Stimulated activated CD8-positive, alpha-beta memory T cell treated with anti-CD3 and anti-CD28 coated beads, Interleukin-4, amount 100 ng/mL, for 24 hours (primary cell): Measurements from ENCODE around the gene VPS54.
"Not testable (repeated sequence)": the region's sequence is repeated elsewhere in the genome, so short reads cannot be mapped to it uniquely, and the experiment has no call there.

Experiments used
- DNase-seq: peaks from one replicate; pipeline ENCODE4 v3.0.0-alpha.2; 2020; ENCODE audit warnings: low read depth

Gene VPS54

DNA sequence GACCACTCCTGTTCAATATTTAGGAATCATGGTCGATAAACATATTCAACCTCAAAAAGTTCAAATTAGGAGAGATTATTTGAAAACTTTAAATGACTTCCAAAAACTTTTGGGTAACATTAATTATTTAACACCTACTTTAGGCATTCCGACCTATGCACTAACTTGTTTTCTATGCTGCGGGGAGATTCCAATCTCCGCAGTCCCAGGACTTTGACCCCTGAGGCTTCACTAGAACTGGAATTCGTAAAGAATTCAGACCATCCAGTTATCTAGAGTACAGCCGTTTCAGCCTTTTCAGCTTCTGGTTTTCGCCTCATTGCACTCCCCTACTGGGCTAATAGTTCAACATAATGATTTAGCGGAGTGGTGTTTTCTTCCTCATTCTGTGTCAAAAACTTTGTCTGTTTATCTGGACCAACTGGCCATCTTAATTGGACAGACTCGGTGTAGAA is 26.1 kb downstream of the VPS54 start:
- DNase-seq = not testable (repeated sequence)

DNA sequence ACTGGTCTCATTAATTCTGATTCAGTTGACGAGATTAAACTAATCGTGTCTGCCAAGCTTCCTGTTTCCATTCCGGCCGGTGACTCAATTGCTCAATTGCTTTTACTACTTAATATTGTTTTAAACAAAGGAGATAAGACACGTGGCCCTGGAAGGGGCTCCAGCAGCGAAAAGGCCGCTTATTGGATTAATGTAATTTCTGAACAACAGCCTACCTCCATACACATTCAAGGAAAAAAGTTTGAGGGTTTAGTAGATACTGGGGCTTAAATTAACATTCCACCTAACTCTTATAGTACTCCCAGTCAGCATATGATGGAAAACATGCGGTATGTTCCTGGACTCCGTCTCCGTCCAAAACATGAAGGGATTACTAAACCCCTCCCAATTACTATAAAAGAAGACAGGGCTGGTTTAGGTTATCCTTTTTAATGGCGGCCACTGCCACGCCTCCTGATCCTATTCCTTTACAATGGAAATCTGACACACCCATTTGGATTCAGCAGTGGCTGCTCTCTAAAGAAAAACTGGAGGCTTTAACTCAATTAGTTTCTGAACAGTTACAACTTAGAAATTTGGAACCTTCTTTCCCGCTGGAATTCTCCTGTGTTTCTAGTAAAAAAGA is 27.1 kb downstream of the VPS54 start:
- DNase-seq = no peak

DNA sequence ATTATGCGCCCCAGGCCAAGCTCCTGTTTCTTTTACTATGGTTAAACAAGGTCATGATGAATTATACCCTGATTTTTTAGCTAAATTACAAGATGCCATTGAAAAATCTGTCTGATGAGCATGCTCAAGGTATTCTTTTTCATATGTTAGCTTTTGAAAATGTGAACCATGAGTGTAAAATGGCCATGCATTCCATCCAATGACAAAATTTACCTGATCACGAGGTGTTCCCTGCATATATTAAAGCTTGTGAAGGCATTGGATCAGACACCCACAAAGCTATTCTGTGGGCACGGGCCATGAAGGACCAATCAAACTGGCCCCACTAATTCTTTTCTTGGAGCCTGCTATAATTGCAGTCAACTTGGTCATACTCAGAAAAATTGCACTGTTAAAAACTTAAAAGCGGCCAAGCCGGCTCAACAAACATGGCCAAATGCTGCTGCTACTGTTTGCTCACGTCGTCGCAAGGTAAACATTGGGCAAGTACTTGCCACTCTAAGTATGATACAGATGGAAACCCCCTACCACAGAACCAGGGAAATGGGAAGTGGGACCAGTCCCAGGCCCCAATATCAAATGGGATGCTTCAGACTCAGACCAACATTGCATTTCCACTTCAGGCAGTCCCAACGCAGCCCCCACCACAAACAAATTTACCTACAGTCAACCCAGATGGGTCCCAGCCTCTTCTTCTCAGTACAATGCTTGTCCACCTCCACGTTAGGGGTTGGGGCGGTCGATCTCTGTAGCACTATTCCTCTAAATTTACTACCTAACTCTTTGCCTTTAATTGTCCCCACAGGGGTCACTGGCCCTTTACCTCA is 27.8 kb downstream of the VPS54 start:
- DNase-seq = not testable (repeated sequence)

DNA sequence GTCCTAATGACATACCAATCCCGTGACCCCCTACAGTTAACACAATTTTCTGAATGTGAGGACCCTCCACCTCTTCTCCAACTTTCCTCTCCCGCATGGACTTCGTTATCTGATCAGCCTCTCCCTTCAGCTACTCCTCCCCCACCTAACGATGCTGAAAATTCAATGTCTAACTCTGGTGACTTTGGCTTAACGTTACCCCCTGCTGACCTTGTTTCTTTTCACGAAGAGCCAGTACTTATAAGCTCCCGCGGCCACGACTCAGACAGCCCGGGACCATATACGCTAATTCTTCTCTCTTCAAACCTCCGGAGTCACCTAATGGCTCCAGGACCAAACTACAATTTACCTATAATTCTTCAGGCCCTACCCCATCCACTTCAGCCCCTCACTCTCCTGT is 29.2 kb downstream of the VPS54 start:
- DNase-seq = no peak

DNA sequence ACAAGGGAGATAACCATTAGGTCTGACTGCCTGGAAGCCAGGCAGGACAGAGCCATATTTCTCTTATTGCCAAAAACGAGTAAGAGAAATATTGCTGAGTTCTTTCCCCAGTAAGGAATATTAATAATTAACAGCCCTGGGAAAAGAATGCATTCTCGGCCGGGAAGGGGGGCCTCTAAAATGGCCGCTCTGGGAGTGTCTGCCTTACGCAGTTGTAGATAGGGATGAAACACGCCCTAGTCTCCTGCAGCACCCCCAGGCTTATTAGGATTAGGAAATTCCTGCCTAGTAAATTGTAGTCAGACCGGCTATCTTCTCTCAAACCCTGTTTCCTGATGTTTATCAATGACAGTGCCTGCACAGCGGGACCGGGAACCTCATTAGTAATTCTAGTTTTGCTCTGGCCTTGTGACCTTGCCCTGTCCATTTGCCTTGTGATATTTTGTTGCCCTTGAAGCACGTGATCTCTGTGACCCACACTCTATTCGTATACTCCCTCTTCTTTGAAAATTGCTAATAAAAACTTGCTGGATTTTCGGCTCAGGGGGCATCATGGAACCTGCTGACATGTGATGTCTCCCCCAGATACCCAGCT is 30.3 kb downstream of the VPS54 start:
- not testable (repeated sequence) for DNase-seq

DNA sequence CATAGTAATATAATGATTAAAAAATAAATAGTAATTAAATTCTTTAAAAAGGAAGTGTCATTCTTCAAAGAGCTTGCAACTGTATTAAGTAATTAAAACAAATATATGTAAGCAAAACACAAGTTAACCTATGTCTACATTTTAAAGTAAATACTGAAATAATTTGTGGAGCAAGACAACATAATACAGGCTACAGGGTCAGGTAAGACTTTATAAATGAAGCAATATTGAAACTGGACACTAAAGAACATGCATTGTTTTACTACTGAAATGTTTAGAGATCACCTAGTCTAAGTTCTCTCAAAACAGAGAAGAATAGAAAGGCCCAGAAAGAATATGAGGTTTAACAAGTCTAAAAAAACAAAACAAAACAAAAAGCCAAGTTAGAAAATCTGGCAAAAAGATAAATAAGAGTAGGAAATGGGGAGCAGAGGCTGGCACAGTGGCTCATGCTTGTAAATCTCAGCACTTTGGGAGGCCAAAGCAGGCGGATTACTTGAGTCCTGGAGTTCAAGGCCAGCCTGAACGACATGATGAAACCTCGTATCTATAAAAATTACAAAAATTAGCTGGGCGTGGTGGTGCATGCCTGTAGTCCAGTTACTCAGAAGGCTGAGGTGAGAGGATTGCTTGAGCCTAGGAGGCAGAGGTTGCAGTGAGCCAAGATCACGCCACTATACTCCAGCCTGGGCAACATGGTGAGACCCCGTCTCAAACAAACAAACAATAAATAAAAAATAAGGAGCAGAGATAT is 34.4 kb downstream of the VPS54 start:
- no peak for DNase-seq

DNA sequence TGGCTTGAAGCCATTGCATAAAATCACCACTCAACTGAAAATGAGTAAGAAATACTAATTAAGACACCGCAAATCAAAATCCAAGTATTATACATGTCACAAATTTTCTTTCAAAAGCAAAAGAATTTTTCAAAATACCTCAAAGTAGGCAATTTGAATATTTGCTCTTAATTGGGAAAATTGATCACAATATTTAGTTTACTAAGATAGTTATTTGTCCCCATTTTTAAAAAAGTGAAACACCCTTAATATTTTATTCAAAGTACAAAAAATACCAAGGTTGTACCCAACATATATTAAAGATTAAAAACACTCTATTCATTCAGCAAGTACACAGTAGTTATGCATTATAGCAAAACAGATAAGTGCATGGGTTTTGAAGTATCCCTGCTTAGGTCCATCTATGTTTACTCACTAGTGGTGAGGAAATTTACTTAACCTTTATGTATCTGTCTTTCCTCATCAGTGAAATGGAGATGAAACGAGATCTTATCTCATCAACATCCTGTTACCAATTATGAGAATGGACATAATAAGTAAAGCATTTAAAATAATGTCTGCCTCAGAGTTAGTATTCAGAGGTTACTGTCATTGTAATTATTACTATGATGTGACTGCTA is 35.1 kb downstream of the VPS54 start:
- no peak for DNase-seq

DNA sequence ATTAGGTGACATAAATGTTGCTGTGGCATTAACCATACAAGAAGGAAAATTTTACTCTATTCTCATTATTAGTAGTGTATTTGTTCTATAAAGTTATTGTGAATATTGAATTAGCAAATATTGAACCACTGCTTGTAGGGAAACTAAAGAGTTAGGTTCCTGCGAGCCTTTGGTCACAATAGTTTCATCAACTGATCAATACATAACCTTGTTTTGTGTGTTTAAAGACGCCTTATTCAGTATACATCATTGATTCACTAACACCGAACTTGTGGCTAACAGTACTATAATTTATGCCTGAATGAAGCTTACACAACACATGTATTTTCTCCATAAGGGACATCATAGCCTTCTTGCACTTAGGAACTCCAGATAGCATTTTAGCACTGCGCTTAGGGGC is 36.9 kb downstream of the VPS54 start:
- DNase-seq = no peak

DNA sequence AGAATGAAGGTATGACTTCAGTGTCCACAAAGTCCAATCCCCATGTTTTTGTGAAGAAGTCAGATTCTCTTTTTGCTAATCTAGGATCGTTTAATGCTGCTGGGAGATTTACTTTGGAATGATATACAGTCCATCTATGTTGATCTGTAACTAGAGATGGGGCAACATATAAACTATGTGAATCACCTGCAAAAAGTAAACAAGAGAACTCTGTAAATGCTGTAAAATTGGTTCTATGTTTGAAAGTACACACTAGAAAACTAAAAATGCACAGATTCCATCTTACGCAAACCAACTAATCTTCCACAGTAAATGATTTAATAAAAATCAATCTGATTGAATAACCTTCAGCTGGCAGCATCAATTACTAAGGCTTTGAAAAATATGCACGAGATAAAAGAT is 37.5 kb downstream of the VPS54 start:
- no peak for DNase-seq

DNA sequence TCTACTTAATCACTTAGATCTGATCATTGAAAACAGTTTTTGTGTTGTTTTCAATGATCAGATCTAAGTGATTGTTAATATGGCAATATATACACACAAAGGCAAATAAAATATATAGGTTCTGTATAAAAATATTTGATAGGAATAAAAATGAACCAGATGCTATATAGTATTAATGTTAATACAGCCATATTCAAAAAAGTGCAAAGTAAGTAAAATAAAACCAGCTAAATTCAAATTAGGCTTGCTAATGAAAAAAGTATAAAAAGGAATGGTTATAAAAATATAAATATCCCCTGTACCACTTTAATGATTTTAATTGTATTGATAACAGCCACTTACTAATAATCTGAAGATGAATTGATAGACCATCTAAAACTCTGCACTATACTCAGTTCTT is 38.4 kb downstream of the VPS54 start:
- no peak for DNase-seq

DNA sequence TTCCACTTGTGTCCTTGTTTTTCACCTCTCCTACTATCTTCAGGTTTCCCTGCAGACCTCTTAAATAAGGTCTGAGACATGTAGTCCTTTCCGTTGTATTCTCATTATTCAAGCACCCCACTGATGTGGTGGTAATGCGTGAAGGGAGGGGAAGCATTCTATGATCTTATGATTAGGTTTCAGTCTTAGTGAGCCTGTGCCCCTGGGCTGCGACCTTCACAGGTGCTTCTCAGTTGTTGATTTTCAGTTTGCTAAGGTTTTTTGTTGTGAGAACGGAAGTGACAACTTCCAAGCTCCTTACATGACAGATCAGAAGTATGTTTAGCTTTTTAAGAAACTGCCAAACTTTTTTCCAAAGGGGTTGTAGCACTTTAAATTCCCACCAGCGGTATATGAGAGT is 41.3 kb downstream of the VPS54 start:
- no peak for DNase-seq

DNA sequence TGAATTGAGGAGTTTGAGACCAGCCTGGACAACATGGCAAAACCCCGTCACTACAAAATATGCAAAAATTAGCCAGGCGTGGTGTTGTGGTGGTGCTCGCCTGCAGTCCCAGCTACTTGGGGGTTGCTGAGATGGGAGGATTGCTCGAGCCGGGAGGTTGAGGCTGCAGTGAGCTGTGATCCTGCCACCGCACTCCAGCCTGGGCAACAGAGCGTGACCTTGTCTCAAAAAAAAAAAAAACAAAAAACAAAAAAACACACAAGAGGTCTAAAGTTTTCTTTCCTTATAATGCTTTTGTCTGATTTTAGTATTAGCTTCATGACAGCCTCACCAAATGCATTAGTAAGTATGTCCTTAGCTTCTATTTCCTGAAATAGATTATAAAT is 43.1 kb downstream of the VPS54 start:
- DNase-seq = no peak

DNA sequence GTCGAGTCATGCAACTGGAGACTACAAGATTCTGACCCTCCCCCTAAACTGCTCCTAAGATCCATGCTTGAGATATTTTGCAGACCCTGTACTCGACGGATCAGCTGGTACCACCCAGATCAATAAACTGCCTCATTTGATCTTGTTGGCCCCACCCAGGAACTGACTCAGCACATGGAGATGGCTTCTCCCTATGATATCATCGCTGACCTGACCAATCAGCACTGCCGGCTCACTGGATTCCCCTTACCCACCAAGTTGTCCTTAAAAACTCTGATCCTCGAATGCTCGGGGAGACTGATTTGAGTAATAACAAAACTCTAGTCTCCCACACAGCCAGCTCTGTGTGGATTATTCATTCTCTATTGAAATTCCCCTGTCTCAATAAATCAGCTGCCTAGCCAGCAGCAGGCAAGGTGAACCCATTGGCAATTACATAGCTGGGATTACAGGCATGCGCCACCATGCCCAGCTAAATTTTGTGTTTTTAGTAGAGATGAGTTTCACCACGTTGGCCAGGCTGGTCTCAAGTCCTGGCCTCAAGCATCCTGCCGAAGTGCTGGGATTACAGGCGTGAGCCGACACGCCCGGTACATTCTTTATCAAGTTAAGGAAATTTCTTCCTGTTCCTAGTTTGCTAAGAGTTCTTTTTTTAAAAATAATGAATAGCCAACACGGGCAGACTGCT is 43.6 kb downstream of the VPS54 start:
- no peak for DNase-seq

DNA sequence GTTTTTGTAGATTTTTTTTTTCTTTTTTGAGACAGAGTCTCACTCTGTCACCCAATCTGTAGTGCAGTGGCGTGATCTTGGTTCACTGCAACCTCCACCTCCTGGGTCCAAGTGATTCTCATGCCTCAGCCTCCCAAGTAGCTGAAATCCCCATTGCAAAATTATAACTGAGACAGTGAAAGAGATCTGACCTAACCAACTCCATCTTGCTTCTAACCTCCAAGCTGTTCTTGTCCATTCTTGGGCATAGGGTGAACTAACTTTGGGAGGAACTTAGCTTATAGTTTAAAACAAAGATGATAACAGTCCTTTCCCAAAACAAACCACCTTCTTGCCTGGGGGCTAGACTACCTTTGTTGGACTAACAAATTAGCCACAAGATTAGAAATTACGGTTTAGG is 44.2 kb downstream of the VPS54 start:
- not testable (repeated sequence) for DNase-seq

DNA sequence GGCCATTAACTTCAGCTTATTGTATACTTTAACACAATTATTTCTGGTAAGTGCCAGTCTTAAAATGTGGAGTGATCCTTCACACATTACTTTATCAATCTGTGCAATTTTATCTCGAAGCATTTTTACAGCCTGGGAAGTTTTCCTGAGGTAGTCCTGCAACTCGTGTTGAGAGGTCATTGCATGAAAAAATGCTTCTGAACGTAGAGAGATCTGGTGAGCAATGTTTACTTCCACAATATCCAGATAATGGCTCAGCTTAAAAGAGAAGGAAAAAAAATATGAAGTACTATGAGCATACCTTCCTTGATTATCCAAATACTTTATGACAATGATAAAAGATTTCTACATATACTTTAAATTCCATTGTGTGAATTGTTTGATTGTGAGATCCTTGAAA is 57.0 kb downstream of the VPS54 start:
- no peak for DNase-seq

DNA sequence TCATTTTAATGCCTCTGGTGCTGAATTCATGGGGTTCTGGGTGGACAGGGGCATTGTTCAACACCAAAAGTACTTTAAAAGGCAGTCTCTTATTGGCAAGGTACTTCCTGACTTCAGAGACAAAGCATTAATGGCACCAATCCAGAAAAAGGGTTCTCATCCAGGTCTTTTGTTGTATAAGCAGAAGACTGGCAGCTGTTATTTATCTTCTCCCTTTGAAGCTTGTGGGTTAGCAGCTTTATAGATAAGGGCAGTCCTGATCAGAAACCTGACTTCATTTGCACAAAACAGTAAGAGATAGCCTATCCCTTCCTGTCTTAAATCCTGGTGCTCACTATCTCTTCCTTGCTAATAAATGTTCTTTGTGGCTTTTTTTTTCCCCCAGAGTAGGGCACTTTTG is 68.8 kb downstream of the VPS54 start:
- DNase-seq = no peak

DNA sequence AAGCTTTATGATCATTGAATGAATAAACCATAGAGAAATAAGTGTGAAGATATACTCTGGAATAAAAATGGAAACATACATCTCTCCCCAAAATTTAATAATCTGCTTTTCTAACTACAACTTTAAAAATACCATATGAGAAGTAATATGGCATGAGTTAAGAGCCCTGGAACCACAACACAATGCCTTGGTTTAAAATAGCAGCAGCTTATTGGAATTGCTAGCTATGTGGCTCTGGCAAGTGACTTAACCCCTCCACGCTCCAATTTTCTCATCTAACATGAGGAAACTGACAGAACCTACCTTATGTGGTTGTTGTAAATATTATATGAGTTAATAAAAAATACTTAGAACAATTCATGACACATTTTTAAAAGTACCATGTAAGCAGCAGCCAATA is 76.4 kb downstream of the VPS54 start:
- DNase-seq = no peak

DNA sequence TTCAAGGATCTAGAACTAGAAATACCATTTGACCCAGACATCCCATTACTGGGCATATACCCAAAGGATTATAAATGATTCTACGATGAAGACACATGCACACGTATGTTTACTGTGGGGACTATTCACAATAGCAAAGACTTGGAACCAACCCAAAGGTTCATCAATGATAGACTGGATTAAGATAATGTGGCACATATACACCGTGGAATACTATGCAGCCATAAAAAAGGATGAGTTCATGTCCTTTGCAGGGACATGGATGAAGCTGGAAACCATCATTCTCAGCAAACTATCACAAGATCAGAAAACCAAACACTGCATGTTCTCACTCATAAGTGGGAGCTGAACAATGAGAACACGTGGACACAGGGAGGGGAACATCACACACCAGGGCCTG is 87.1 kb downstream of the VPS54 start:
- not testable (repeated sequence) for DNase-seq

DNA sequence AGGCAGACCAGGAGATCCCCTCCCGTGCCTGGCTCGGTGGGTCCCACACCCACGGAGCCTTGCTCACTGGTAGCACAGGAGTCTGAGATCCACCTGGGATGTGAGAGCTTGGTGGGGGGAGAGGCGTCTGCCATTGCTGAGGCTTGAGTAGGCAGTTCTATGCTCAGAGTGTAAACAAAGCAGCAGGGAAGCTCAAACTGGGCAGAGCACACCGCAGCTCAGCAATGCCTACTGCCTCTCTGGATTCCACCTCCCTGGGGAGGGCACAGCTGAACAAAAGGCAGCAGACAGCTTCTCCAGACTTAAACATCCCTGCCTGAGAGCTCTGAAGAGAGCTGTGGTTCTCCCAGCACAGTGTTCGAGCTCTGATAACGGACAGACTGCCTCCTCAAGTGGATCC is 92.4 kb downstream of the VPS54 start:
- DNase-seq = no peak

DNA sequence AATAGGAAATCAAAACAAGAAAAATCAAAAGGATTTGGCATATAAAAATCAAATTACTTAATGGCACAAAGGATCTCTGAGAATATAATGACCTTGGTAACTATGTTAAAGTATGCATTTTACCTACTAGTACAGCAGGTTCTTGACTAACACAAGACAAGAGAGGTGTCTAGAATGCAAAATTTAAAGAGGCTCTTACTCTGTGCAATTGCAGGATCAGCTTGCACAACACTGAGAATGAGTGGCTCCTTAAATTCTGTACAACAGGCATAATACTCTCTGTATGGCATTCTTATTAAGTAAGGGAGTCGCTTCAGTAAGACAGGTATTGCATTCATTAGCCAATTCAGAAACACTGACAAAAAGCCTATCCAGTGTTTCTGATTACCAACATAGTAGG is 104.9 kb downstream of the VPS54 start:
- DNase-seq = no peak

DNA sequence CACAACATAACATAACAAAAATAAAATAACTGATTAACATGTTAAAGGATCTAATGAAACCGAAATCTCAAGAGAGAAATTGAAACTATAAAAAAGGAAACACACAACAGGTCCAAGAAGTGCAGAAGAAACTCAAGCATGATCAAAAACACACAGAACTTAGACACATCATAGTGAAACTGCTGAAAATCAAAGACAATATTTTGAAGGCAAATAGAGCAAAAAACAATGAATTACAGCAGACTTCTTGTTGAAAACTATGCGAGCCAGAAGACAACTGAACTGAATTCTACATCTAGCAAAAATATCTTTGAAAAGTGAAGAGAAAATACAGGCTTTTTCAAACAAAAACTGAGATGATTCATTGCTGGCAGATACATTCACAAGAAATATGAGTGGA is 116.2 kb downstream of the VPS54 start:
- DNase-seq = no peak

DNA sequence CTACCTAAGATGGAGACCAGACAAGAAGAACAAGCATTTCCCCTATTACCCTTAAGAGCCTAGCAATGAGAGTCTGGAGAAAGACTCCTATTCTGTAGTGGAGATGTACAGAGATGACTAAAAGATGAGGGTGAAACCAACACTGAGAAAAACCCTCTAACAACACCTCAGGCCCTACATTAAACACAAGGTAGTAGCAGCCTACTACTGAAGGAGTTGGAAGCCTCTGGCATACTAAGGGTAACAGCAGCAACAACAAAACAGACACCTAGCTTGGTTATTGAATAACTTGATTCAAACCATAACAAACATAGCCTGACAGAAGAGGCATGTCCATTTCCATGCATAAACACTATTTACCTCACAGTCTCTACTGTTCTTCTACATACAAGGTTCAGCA is 117.1 kb downstream of the VPS54 start:
- no peak for DNase-seq
